Central memory CD4-positive, alpha-beta T cell (primary cell): ENCODE measurements around the gene SAP130.
"Not testable (repeated sequence)": the region's sequence is repeated elsewhere in the genome, so short reads cannot be mapped to it uniquely, and the experiment has no call there.

Source experiments
- DNase-seq: peaks from one replicate; pipeline ENCODE4 v3.0.0; 2022

Gene SAP130

GRCh38 chr2:127950264-127950663, 77.6 kb downstream of the SAP130 start:
- DNase-seq = no peak

GRCh38 chr2:127945281-127945680, 82.6 kb downstream of the SAP130 start:
- DNase-seq = no peak

GRCh38 chr2:127943186-127943585, 84.7 kb downstream of the SAP130 start:
- no peak for DNase-seq

- no peak for DNase-seq
Measured at GRCh38 chr2:127942002-127942401, 85.9 kb downstream of the SAP130 start.

GRCh38 chr2:127941461-127941860, 86.4 kb downstream of the SAP130 start:
- no peak for DNase-seq

- DNase-seq = no peak
Measured at GRCh38 chr2:127940641-127941040, 87.2 kb downstream of the SAP130 start.

- no peak for DNase-seq
Measured at GRCh38 chr2:127935337-127935736, 92.5 kb downstream of the SAP130 start.

- DNase-seq = no peak
Measured at GRCh38 chr2:127932199-127932876, 95.5 kb downstream of the SAP130 start.

- DNase-seq = no peak
Measured at GRCh38 chr2:127929449-127929848, 98.4 kb downstream of the SAP130 start.

GRCh38 chr2:127927384-127927783, 100.5 kb downstream of the SAP130 start:
- no peak for DNase-seq

- DNase-seq = no peak
Measured at GRCh38 chr2:127917916-127918315, 109.9 kb downstream of the SAP130 start.

GRCh38 chr2:127913808-127914457, 113.9 kb downstream of the SAP130 start:
- no peak for DNase-seq

- DNase-seq = no peak
Measured at GRCh38 chr2:127911737-127912136, 116.1 kb downstream of the SAP130 start.

- DNase-seq = no peak
Measured at GRCh38 chr2:127910415-127910814, 117.4 kb downstream of the SAP130 start.

- DNase-seq = no peak
Measured at GRCh38 chr2:127909019-127909418, 118.8 kb downstream of the SAP130 start.

- not testable (repeated sequence) for DNase-seq
Measured at GRCh38 chr2:127907733-127908400, 120.0 kb downstream of the SAP130 start.

GRCh38 chr2:127906206-127906926, 121.5 kb downstream of the SAP130 start:
- no peak for DNase-seq

GRCh38 chr2:127901339-127902056, 126.4 kb downstream of the SAP130 start:
- DNase-seq = no peak

- DNase-seq = no peak
Measured at GRCh38 chr2:127897531-127898211, 130.2 kb downstream of the SAP130 start.

GRCh38 chr2:127893494-127893893, 134.4 kb downstream of the SAP130 start:
- no peak for DNase-seq

- DNase-seq = no peak
Measured at GRCh38 chr2:127893033-127893432, 134.8 kb downstream of the SAP130 start.

- DNase-seq = no peak
Measured at GRCh38 chr2:127891811-127892210, 136.0 kb downstream of the SAP130 start.
